ENCODE data around the gene DAAM1.

The DAAM1 gene

GRCh38 chr14:59376686-59377085, 188.2 kb downstream of the DAAM1 start:
- no peak for DNase-seq

- no peak for DNase-seq
These were observed 189.0 kb downstream of the DAAM1 start for GRCh38 chr14:59377491-59377890.

GRCh38 chr14:59377991-59378601, 189.6 kb downstream of the DAAM1 start:
- no peak for DNase-seq

- no peak for DNase-seq
These were observed 201.5 kb downstream of the DAAM1 start for GRCh38 chr14:59389936-59390335.

GRCh38 chr14:59391388-59391787, 202.9 kb downstream of the DAAM1 start:
- no peak for DNase-seq

- DNase-seq = no peak
These were observed 205.8 kb downstream of the DAAM1 start for GRCh38 chr14:59394268-59394667.

GRCh38 chr14:59395672-59396071, 207.2 kb downstream of the DAAM1 start:
- DNase-seq = no peak

- DNase-seq = peak in 1 of 2 donors; percentile 69
These were observed 210.4 kb downstream of the DAAM1 start for GRCh38 chr14:59398841-59399240.

- no peak for DNase-seq
These were observed 218.2 kb downstream of the DAAM1 start for GRCh38 chr14:59406454-59407245.

- no peak for DNase-seq
These were observed 219.0 kb downstream of the DAAM1 start for GRCh38 chr14:59407246-59408010.

- no peak for DNase-seq
These were observed 227.6 kb downstream of the DAAM1 start for GRCh38 chr14:59415836-59416602.

GRCh38 chr14:59417311-59417710, 228.8 kb downstream of the DAAM1 start:
- DNase-seq = no peak

- DNase-seq = no peak
These were observed 230.8 kb downstream of the DAAM1 start for GRCh38 chr14:59419303-59419702.
